A204.1 (cell line): Measurements from ENCODE around the gene TXNL4B.
A peak's percentile ranks its signal among the peaks of the same experiment; 100 is the strongest.
"Not testable (repeated sequence)": the region's sequence is repeated elsewhere in the genome, so short reads cannot be mapped to it uniquely, and the experiment has no call there.

Experiments
- FAIRE-seq: peaks from 2 replicates; lab custom pipeline; 2012; peaks lifted over from hg19 to GRCh38; lab: Jason Lieb, UNC

TXNL4B gene

DNA sequence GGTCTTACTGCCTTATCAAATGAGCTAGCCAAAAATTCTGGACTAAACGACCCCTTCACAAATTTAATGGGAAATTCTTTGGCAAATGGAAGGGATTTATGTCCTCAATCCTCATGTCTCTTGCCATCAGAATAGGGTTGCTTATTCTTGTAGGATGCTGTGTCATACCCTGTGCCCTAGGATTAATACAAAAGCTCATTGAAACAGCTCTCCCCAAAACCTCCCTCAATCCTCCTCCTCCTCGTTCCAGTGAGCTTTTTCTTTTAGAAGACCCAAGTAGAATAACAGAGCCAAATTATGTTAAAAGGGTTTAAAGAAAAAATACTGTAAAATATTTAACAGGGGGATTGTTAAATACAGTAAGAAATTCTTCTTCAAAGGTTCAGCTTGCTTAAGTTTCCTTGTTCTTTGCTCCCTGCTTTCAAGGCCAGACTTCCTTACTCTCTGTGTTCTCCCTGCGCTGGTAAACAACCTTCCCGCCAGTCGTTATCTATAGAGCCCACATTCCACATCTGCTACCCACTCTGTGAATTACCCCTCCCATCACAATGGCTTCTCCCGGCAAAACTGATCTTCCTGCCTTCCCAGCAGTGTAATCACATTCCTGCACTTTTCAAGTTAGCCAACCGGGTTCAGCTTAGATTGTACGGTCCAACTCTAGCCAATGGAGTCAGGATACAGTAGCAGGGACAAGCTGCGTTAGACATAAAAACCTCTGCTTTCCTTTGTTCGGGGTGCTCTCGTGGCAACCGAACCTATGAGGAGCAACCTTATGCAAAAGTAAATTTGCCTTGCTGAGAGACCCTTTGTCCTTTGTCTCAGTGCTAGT, 20.7 kb downstream of the TXNL4B start:
- FAIRE-seq: no peak

DNA sequence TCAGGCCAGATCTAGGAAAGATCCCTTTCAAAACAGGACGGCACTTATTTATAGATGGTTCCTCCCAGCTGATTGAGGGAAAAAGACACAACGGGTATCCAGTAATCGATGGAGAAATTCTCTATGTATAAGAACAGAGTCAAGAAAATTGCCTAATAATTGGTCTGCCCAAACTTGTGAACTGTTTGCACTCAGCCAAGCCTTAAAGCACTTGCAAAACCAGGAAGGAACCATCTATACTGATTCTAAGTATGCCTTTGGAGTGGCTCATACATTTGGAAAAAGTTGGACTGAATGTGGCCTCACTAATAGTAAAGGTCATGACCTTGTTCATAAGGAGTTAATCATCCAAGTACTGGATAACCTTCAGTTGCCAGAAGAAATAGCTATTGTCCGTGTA, 24.5 kb downstream of the TXNL4B start:
- FAIRE-seq: no peak

DNA sequence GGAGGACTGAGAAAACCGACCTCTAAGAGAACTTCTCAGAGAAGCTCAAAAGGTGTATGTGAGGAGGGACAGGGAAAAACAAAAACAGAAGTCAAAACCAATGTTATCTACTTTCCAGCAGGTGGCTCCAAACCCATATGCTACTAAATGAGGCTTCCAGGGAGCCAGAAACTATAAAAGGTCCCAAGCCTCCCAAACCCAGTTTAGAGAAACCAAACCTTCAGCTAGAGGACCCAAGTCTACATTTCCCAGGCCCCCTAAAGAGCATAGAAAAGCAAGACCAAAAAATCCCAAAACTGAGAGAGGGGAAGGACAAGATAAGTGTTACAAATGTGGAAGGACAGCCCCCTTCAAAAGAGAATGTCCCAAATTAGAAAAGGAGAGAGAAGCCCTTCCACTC, 26.7 kb downstream of the TXNL4B start:
- peak; percentile 73 for FAIRE-seq

DNA sequence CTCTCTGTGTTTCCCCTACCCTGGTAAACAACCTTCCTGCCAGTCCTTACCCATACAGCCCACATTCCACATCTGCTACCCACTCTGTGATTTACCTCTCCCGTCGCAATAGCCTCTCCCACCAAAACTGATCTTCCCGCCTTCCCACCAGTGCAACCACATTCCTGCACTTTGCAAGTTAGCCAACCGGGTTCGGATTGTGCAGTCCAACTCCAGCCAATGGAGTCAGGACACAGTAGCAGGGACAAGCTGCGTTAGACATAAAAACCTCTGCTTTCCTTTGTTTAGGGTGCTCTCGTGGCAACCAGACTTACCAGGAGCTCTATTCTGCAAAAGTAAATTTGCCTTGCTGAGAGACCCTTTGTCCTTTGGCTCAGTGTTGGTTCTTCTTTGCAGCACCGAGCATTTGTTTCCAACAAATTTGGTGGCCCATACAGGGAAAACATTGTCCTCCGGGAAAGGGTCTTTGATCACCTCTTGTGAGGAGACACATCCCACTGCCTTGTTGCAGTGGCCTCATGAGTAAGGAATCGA, 29.0 kb downstream of the TXNL4B start:
- FAIRE-seq: no peak

DNA sequence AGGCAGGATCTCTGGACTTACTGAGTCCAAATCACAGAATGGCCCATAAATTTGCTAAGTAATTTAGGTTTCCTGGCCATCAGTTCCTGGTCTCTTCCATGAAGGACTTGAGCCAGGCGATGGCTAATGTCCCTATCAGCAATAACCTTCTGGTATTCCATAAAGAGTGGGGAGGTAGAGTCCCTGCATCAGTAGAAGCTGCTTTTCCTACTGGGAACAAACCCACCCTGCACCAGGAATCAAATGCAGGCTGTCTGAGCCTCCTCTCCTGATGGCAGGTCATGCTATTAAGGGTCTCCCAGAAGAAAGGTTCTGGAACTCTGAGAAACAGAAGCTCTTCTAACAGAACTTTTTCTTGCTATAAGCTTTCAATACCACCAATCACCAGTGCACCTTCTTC, 31.9 kb downstream of the TXNL4B start:
- FAIRE-seq: no peak

DNA sequence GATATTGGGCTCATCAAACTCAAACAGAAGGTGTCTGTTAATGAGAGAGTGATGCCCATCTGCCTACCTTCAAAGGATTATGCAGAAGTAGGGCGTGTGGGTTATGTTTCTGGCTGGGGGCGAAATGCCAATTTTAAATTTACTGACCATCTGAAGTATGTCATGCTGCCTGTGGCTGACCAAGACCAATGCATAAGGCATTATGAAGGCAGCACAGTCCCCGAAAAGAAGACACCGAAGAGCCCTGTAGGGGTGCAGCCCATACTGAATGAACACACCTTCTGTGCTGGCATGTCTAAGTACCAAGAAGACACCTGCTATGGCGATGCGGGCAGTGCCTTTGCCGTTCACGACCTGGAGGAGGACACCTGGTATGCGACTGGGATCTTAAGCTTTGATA, 33.0 kb downstream of the TXNL4B start:
- FAIRE-seq: no peak

DNA sequence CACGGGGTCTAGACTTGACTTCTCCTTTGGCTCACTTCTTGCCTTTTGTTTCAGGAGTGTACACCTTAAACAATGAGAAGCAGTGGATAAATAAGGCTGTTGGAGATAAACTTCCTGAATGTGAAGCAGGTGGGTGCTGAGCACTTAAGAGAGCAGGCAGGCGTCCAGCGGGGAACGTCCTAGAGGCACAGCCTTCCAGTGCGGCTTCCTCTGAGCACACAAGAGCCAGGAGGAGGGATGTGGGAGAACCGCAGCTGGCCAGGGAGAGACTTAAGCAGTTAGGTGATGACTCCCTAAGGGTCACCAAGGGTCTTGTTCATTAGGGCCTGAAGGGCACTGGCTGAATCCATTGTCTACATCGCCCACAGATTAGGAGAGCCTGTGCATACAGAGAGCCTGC, 34.4 kb downstream of the TXNL4B start:
- not testable (repeated sequence) for FAIRE-seq

DNA sequence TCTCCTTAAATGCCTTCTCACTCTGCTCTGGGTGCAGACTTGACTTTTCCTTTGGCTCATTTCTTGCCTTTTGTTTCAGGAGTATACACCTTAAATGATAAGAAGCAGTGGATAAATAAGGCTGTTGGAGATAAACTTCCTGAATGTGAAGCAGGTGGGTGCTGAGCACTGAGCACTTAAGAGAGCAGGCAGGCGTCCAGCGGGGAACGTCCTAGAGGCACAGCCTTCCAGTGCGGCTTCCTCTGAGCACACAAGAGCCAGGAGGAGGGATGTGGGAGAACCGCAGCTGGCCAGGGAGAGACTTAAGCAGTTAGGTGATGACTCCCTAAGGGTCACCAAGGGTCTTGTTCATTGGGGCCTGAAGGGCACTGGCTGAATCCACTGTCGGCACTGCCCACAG, 36.1 kb downstream of the TXNL4B start:
- FAIRE-seq: not testable (repeated sequence)

DNA sequence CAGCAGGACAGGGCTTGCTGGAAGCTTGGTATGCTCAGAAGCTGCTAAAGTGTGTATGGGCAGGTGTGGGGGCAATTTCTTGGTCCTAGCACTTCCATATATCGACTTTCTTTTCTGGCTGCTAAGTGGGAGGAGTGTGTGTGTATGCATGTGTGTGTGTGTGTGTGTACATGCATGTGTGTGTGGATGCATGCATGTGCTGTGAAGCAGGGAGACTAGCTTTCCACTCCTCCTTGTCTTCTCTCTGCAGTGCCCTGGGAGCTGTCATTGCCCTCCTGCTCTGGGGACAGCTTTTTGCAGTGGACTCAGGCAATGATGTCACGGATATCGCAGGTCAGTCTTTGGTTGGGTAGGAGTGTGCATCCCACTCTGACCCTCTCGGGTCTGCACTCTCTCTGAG, 37.5 kb downstream of the TXNL4B start:
- no peak for FAIRE-seq

DNA sequence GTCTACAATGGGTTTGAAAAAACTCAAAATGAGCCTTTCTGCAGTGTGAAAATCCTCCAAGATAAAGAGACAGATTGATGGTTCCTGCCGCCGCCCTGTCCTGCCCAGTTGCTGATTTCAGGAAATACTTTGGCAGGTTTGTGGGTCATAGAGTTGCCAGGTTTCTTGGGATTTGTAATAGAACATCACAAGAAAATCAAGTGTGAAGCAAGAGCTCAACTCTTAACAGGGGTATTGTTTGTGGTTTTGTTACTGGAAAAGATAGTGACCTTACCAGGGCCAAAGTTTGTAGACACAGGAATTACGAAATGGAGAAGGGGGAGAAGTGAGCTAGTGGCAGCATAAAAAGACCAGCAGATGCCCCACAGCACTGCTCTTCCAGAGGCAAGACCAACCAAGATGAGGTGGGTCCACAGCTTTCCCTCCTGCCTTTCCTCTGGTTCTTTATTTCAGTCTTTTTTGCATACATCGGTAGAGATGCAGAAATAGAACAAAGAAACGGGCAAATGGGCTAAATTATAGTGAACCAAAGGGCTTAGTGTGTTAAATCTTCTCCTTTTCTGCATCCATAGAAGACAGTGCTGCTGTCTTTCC, 39.1 kb downstream of the TXNL4B start, which contains the start of gene HP:
Gene HP, plus strand, starts transcription at position 252 of the 594 bp plus-strand sequence. Its CDS starts 148 bp downstream, at position 400.
- FAIRE-seq: not testable (repeated sequence)

DNA sequence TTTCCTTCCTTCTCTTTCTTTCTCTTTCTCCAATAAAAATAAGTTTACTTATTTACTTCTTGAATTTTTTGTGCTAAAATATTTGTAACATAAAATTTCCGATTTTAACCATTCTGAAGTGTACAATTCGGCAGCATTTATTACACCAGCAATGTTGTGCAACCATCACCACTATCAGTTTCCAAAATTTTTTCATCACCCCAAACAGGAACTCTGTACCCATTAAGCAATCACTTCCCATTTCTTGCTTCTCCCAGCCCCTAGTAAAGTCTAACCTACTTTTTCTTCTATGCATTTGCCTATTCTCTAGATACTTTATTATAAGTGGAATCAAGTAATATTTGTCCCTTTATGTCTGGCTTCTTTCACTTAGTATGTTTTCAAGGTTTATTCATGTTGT, 41.6 kb downstream of the TXNL4B start:
- FAIRE-seq: no peak

DNA sequence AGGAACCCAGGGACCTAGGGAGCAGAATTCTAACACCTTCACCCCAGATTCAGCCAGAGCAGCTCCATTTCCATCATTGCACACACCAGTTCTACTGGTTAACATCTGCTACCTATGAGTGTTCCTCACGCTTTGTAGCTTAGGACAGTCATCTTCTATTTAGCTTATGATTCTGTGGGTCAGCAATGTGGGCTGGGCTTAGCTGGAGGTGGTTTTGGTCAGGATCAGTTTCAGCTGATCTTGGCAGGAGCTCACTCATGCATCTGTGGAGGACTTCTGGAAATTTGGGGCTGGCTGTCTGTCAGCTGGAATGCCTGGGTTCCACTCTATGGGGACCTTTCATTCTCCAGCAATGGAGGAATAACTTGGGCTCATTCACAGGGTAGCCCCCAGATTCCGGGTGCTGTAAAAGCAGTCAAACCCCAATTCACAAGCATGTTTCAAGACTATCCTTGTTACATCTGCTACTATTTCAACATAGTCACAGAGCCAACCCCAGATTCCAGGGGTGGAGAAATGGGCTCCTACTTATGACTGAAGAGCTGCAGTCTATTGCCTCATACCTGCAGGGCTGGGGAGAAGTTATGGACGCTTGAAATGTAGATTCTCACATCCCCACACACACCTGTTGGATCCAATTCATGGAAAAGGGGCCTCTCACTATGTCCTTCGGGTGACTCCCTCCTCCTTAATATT, 42.5 kb downstream of the TXNL4B start:
- no peak for FAIRE-seq

DNA sequence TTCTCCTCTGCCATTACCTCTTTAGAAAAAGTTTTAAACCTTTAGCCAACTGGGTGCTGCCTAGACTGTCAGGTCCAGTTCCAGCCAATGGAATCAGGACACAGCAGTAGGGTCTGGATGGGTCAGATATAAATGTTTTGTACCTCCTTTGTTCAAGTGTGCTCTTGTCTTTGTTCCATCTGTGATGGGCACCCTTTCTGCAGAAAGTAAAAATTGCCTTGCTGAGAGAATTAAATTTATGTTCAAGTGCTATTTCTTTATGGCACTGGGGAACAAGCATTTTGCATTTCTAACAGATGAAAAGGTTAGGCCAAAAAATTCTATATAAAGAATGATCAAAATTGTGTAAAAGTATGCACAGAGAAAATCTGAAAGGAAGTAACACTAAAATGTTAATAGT, 44.3 kb downstream of the TXNL4B start:
- no peak for FAIRE-seq

DNA sequence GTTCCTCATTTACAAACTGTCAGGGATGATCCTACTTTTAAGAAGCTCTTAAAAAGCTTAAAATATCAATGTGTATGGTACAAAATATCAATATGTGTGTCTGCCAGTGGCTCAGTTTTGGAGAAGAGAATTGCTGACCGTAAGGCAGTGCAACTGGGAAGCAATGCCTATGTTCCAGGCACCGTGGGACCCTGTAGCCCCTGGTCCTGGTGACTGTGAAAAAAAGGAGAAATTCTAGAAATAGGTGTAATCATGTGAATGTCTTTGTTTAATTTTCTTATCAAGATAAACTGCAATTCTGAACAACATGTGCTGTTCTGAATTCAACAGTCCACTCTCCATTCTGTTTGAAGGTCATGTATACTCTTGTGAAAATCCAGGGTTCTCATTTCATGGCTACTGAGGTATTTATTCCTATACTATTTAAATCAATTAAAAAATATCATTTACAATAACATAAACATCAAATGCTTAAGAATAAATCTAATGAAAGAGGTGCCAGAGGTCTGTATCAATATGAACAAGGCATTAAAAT, 48.5 kb downstream of the TXNL4B start:
- no peak for FAIRE-seq

DNA sequence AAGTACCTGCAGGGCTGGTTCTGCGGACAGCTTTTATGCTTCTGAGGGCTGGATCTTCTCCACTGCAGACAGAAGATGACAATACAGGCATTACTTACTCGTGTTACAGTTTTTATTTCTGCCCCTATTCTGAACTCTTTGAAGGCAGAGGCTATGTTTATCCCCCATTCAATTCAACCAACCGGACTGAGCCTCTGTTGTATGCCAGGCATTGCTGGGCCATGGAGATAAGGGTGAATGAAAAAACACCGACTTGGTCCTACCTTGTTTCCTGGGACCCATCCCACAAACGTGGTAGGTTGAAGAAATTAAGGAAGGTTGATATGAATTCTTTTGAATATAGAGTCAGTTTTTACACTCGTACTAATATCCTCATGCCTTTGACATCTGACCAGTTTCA, 49.1 kb downstream of the TXNL4B start:
- FAIRE-seq: no peak

DNA sequence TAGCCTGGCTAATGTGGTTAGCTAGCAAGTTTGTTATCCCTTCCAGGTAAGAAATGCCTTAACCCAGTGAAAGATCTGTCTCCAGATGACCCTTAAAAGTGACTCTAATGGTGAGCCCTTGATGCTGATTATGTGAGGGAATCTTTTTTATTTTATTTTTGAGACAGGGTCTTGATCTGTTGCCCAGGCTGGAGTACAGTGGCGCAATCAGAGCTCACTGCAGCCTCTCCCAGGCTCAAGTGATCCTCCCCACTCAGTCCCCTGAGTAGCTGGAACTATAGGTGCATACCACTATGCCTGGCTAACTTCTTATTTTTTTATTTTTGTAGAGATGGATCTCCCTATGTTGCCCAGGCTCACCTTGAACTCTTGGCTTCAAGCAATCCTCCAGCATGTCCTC, 49.9 kb downstream of the TXNL4B start:
- FAIRE-seq: no peak

DNA sequence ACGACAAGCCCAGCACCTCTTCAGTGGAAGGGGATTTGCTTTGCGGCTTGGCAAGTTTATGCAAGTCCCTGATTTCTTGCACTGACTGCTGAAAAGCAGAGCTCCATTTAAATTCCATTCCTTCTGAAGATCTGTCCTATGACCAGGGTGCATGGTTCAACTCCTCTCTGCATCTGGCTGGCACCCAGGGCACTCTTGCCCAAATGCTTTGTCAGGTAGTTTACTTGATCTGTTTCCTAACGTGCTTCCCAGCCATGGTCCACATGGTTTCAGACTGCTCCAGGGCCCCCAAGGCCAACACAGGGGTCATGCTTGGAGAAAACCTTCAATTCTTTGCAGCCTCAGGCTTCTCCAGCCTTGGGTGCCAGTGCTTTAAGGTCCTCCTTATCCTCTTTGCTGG, 50.4 kb downstream of the TXNL4B start:
- no peak for FAIRE-seq

DNA sequence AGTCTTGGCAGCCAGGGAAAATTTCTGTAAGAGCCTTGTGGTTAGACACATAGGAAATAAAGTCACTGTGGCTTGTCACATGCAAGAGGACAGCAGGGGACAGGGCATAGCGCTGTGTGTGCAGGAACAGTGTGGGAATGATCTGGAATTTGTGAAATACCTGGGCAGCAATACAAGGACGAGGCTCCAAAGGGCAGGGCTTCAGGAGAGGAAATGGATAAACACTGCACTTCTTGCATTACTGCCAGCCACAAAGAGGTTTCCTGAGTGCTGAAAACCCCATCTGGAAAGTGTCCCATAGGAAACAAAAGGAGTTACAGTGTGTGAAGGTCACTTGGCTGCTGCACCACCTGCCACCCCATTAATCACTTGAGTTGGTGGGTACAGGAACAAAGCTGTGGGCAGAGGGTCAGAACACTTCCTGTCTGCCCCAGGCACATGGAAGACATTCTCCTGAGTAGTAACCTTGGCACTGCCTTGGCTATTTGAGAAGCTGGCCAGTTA, 51.2 kb downstream of the TXNL4B start:
- FAIRE-seq: no peak

DNA sequence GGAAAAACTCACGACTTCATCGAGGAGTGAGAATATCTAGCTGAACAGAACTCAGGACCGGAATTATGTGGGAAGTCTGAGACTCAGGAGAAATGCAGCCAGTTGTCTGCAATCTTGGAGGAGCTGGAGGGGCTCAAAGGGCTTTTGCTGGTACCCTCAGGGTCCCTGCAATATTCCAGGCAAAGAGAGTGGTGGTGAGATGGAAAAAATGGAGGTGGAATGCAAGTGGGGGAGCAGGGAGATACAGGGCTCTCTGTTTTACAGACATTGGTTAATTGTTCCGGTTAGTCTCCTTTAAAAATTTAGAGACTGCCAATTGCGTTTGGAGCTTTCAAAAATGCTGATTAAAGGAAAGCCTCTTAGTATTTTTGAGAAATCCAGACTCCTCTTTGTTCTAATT, 57.3 kb downstream of the TXNL4B start:
- no peak for FAIRE-seq
